Stimulated activated CD4-positive, alpha-beta T cell treated with anti-CD3 and anti-CD28 coated beads, Interleukin-1b, Interleukin-23, amount 100 ng/mL, for 48 hours (primary cell): Measurements from ENCODE around the gene ONECUT1.

Experiments
- DNase-seq: peaks from one replicate; pipeline ENCODE4 v3.0.0-alpha.2; 2020

ONECUT1 gene

DNA sequence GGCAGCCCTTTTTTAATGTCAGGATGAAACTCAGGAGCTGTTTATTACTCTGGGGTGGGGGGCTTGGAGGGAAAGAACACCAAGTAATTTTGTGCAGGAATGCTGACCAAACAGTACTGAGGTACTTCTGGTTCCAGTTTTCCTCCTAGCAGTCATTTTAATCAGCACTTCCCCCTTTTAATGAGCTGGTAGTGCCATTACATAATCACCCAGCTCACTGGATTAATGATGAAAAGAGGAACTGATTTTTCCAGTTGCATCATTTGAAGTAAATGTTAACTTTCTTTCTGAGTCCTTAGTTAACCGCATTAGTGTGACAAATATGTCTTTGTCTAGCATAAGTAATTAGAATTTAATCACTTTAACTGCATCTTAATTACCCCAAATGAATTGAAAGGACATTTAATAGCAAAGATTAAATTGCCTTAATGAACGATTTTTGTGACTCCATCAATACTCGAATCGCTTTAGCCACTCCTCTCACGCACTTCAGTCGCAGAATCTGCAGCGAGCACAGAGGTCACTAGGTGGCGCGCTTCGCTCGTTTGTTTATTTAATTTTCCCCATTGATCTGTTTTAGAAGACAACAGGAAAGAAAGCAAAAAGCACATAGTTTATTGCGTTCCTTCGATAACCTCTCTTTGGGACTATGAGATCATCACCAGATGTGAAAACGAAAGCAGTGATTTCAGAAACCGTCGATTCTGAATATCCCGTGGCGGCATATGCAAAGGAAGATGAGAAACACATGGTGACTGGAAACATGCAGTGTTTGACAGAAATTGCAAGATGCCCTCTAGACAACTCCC lies 9.8 kb downstream of the ONECUT1 start:
- peak; percentile 64 for DNase-seq

GRCh38 chr15:52778457-52778856 lies 11.7 kb downstream of the ONECUT1 start:
- DNase-seq: no peak

DNA sequence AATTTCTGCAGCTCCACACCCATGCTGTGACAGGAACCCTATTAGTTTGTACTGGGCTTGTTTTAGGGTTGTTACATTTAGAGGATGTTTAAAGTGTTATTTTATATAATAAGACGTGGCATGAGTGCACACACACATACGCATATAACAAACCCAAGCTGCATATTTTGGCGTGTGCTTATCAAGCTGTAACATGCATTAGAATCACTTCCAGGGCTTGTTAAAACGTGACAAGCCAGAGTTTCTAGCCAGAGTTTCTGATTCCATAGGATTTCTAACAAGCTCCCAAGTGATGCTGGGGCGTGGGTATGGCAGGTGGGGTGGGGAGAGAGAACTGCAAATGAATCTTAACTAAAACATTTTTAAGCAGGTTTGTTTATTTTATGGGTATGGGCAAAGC lies 17.4 kb downstream of the ONECUT1 start:
- DNase-seq: no peak

DNA sequence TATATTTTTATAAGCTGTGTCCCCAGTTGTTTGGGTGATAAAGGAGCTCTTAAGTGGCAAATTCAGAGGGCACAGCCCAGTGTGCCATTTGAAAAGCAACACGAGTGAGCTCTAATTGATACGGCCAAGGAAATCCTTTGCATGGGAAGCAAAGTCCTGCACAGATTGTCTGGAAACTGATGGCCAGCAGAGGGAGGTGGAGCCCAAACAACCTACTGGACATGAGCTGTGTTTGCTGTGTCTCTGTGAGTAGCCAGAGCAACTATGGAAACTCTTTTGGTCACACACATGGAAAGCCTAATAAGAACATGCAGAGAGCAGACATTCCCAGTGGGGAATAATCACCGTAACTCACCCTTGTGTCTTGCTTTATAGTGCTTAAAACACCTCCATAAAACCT lies 24.4 kb downstream of the ONECUT1 start:
- DNase-seq: no peak

DNA sequence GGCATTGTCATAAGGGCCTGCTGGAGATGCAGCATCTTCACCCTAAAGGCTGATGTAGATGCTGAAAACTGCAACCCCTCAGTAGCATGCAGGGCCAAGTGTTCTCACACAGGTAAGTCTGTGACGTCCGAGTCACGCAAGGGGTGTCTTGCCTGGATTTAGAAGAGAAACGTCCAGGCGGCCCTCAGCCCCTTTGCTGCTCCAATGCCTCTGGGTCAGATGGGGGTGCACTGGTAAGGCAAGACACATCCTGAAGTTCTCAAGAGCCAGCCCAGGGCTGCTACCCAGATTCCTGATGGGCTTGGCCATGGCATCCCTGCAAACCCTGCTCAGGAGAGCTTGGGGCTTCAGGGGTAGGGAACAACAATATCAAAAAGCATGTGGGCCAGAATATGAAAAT lies 25.4 kb downstream of the ONECUT1 start:
- no peak for DNase-seq

DNA sequence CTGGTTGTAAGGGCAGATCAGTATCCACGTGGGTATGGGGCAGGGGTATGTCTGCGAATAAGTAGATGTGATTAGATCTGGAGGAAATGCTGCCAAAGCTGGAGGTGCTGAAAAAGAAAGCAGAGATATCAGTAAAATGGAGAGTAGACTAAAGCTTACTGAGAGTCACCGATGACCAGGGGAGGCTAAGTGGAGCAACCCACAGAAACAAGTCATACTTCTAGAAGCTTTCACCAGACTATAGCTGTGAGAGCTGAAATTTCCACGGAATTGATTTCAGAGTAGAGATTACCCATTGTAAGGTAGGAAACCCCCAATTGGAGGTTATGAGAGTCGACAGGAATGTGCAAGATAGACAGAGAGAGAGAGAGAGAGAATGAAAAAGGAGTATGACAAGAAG lies 27.5 kb downstream of the ONECUT1 start:
- DNase-seq: no peak

DNA sequence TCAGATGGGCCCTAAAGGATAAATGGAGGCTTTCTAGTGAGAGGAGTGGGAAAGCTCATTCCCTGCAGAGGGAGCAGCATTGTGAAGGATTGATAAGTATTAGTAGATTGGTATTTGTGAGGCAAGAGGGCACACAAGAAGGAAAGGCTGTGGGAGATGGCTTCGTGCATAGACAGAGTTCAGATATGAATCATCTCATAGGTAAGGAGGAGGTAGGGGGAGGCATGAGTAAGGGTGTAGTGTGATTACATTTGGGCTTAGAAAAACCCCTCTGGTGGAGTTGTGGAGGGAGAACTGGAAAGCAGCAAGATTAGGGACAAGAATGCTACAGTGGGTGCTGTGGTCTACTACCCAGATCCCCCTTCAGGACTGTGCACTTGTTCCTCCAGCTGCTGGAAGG lies 29.6 kb downstream of the ONECUT1 start:
- DNase-seq: no peak

DNA sequence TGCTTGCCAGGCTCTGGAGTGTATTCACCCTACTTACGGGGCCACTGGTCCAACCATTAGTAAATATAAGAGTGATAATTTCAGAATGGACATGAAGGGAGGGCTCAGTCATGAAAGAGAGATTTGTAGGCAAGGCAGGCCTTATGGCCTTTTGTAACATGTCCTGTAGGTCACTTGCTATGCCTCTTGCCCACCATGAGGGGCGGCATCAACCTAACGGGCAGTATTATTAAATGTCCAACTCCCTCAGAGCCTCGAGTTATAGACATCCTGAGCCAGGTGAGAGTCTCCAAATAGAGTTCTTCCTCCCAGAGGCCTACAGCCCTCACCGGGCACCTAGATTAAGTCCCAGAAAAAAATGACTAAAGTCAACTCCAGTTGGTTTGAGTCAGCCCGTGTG lies 30.2 kb downstream of the ONECUT1 start:
- DNase-seq: no peak

DNA sequence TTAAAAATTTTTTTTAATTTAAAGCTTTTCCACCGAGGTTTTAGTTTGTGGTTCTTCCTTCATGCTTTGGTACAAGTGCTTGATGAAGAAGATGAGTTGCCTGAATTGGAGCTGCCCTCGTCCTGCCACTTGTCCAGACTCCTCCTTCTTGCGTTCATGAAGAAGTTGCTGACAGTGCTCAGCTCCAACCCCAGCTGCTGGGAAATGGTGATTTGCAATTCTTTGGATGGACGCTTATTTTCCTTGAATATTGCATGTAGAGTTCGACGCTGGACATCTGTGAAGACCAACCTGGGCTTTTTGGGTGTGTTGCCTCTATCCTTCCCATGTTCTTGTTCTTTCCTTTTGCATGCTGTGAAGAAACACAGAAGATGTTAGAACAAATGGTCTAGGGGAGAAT lies 32.6 kb downstream of the ONECUT1 start:
- DNase-seq: no peak

DNA sequence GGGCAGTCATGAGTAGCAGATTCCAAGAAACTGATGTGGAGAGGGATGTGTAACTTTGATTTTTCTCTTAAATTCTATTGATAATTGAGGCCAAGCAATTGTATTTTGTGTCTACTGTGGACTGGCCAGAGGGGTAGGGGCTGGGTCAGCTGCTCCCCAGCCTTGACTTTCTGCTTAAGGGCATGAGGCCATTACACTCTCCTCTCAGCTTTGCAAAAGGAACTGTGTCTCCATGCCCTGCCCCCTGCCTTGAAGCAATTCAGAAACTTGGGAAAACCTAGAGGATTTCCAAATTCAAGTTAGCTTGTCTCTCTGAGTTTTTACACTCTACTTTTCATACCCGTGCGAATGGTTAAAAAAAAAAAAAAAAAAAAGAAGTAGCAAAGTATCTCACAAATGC lies 38.6 kb downstream of the ONECUT1 start:
- no peak for DNase-seq

- no peak for DNase-seq
These were observed 40.9 kb downstream of the ONECUT1 start for GRCh38 chr15:52749258-52749657.

DNA sequence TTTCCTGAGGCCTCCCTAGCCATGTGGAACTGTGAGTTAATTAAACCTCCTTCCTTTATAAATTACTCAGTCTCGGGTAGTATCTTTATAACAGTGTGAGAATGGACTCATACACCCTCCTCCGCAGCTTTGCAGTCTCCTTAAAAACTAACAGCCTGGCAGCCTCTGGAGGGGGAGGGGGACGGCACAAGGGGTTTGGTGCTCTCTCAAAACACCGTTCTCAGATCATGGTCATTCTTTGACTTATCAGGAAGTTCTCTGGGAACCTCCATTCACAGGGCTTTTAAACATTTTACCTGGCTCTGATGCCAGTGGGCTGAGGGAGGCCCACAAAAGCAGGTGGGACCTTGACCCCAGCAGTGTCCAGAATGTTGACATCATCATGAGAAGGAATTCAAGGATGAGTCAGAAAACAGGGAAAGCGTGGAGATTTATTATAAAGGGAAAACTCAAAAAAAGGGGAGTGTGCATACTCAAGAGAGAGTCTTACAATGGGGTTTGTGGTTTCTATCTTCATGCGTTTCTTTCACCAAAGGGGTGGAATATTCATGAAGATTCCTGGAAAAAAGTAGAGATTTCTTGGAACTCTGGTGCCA lies 43.9 kb downstream of the ONECUT1 start:
- DNase-seq: no peak

GRCh38 chr15:52745326-52746161 lies 44.6 kb downstream of the ONECUT1 start:
- no peak for DNase-seq

DNA sequence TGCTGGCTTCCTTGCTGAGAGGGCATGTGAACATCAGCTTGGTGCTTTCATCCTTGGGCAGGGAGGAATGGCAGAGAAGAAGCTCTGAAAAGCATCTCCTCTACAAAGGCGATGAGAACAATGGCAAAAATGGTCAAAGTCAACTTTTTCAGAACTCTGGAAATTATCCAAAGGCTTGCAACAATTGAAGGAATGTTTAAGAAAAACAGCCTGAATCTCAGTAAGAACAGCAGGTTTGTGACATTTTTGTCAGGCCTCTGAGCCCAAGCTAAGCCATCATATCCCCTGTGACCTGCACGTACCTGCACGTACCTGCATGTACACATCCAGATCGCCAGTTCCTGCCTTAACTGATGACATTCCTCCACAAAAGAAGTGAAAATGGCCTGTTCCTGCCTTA lies 51.8 kb downstream of the ONECUT1 start:
- no peak for DNase-seq

GRCh38 chr15:52737720-52738119 lies 52.4 kb downstream of the ONECUT1 start:
- no peak for DNase-seq

GRCh38 chr15:52735231-52736089 lies 54.7 kb downstream of the ONECUT1 start:
- DNase-seq: peak; percentile 64

DNA sequence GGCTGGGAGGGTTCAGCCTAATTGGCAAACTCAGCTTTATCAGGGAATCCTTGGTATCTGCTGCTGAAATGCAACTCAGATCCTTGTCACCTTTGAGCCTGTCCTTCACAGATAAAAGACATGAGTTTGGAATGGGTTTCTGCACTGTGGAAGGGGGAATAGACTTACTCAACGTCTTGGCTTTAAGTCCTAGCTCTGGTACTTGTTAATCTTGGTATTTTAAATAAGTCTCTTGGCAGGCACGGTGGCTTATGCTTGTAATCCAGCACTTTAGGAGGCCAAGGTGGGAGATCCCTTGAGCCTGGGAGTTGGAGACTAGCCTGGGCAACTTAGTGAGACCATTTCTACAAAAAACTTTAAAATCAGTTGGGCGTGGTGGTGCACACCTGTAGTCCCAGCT lies 55.8 kb downstream of the ONECUT1 start:
- no peak for DNase-seq

- no peak for DNase-seq
These were observed 56.4 kb downstream of the ONECUT1 start for GRCh38 chr15:52733696-52734255.

- no peak for DNase-seq
These were observed 57.0 kb downstream of the ONECUT1 start for GRCh38 chr15:52733088-52733487.

DNA sequence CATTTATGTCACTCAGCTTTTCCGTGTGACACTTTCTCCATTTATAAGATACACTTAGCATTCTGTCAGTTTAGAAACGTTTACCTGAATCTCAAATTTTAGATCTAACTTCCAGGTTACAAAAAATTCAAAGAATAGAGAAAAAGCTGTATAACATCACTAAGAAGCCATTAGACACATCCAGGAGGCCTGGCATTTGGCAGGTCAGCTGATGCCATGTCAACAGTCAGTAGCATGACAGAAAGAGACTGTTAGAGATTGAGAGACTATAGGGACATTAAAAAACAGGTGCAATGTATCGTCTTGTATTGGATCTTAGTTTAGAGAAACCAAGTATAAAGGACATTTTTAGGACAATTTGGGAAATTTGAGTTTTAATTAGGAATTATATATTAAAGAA lies 57.6 kb downstream of the ONECUT1 start:
- no peak for DNase-seq

DNA sequence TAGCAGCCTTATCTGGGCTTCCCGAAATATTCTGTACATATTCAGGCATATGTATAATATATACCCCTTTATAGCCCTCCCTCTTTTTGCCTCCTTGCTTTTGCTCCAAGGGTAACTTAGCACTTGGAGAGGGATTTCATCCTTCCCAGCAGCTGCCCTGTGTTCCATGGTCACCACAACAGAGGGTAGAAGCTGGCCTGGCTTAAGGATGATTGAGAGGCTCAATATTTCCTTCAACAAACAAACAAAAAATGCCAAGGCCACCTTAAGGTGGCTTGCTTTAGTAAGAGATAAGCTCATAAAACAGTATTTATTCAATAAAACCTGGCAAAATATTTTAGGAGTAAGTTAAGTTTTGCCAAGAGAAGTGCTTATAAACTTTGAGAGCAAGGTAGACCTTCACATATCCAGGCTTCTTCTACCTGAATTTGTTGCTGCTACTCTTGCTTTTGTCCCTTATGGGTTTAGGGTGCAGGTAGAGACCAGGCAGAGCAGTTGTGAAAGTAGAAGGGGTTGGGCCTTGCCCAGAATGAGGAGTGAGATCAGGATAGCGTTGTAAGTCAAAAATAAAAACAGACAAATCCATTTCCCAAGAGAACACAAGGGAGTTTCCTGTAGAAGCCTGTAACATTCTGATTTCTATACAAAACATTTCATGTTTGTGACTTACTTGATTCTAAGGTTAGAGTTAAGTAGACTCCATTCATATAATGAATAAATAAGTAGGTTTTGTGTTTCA lies 58.2 kb downstream of the ONECUT1 start:
- DNase-seq: no peak

GRCh38 chr15:52731004-52731403 lies 59.1 kb downstream of the ONECUT1 start:
- DNase-seq: no peak
